Gastrocnemius medialis (tissue), 4 donors: ENCODE results near the gene LMX1A.

Experiments used
- CTCF ChIP-seq, 5 experiments: fragments of 450-650 bp in 3 of 5; fragments of 200-600 bp in 2 of 5; sonication (generic) in 2 of 5; IDR thresholded peaks in 4 of 5; conservative IDR thresholded peaks in 1 of 5; 1 replicate in 4 of 5; 2 replicates in 1 of 5; pipeline ENCODE4 v1.5.1; 2016 to 2019; ENCODE audit warnings: antibody characterized with exemption in 5 of 5, mild to moderate bottlenecking in 3 of 5, moderate library complexity in 3 of 5
- POLR2A ChIP-seq, 2 donors: fragments of 450-650 bp; IDR thresholded peaks; one replicate each; pipeline ENCODE4 v1.6.1; 2017; ENCODE audit warnings: antibody characterized with exemption in 2 of 2, mild to moderate bottlenecking in 2 of 2, moderate library complexity in 2 of 2

- TF ChIP-seq CTCF (IDR thresholded peaks at IDR 0.05 in 4 of 5, conservative IDR thresholded peaks at IDR 0.05 in 1 of 5) (no peak), POLR2A (IDR thresholded peaks at IDR 0.05) (no peak)
Observed at GRCh38 chr1:165241952-165242351, 114.6 kb downstream of the LMX1A start.
